A673 (cell line): ENCODE measurements around the gene NEK6. TPM values are rescaled to one million over a fixed set of nuclear protein-coding genes. Genes with fewer than 3 reads are reported as not detected.

Experiments used
- BruUV-seq: library from RNA; stranded (reverse); fragments of 400-500 nt; replicated peaks from 2 replicates; lab custom pipeline; 2021; lab: Mats Ljungman, UMichigan
- CTCF ChIA-PET: fragments of 300-600 bp; sonication (Branson Sonifier 250); formaldehyde crosslinking; loops from one replicate; lab custom pipeline; 2022; ENCODE audit warnings: antibody characterized with exemption; lab: Charles Lee
- POLR2A ChIA-PET: fragments of 300-600 bp; sonication (Branson Sonifier 250); formaldehyde crosslinking; loops from one replicate; lab custom pipeline; 2022; ENCODE audit warnings: antibody characterized with exemption; ENCODE audit not compliant: low non-redundant PET; lab: Charles Lee
- DNase-seq: peaks from one replicate; pipeline ENCODE4 v3.0.0-alpha.2; 2015; ENCODE audit warnings: low spot score
- H3K27ac ChIP-seq: fragments of 200-600 bp; sonication (generic); 2 replicates; pipeline ENCODE4 v1.5.1; 2016; ENCODE audit warnings: mixed run types, low read depth, mild to moderate bottlenecking, mixed read lengths, antibody characterized with exemption, low read length; ENCODE audit not compliant: poor library complexity, severe bottlenecking
- H3K27me3 ChIP-seq: fragments of 200-600 bp; sonication (generic); replicated peaks from 2 replicates; pipeline ENCODE4 v1.6.1; 2017; ENCODE audit warnings: mixed run types, low read depth, mild to moderate bottlenecking, mixed read lengths, antibody characterized with exemption, low read length; ENCODE audit not compliant: insufficient read depth, poor library complexity
- H3K36me3 ChIP-seq: fragments of 200-600 bp; sonication (generic); 2 replicates; pipeline ENCODE4 v1.6.1; 2016; ENCODE audit warnings: mixed run types, mild to moderate bottlenecking, mixed read lengths, antibody characterized with exemption, low read length; ENCODE audit not compliant: insufficient read depth, poor library complexity, severe bottlenecking
- H3K4me1 ChIP-seq: fragments of 200-600 bp; sonication (generic); 2 replicates; pipeline ENCODE4 v1.6.1; 2017; ENCODE audit warnings: mixed run types, mild to moderate bottlenecking, mixed read lengths, antibody characterized with exemption, low read length; ENCODE audit not compliant: insufficient read depth, poor library complexity, severe bottlenecking
- H3K4me3 ChIP-seq: fragments of 200-600 bp; sonication (generic); 2 replicates; pipeline ENCODE4 v1.5.1; 2016; ENCODE audit warnings: low read depth, mixed run types, mild to moderate bottlenecking, mixed read lengths, low read length; ENCODE audit not compliant: poor library complexity, severe bottlenecking
- H3K9me3 ChIP-seq: fragments of 200-600 bp; sonication (generic); 2 replicates; pipeline ENCODE4 v1.6.1; 2016; ENCODE audit warnings: mixed run types, low read depth, mild to moderate bottlenecking, mixed read lengths, antibody characterized with exemption, low read length; ENCODE audit not compliant: poor library complexity, severe bottlenecking
- EZH2 ChIP-seq: fragments of 200-600 bp; sonication (generic); IDR thresholded peaks from 2 replicates; pipeline ENCODE4 v1.6.1; 2017; ENCODE audit warnings: borderline replicate concordance, low read depth, mild to moderate bottlenecking, mixed read lengths, antibody characterized with exemption, low read length; ENCODE audit not compliant: poor library complexity, severe bottlenecking
- intact Hi-C: fragments of 100-400 bp; cut with micrococcal nuclease; formaldehyde crosslinking; loops from one replicate; pipeline ENCODE4 v1.10.0; 2022; ENCODE audit not compliant: unreplicated experiment
- total RNA-seq: library from RNA; stranded (reverse); gene quantifications from 2 replicates; pipeline ENCODE4 v1.2.3, GENCODE V29; 2021
- TF ChIP-seq, protein P1 (sequence below): fragments of 300-800, 200-600 bp; sonication (generic); conservative IDR thresholded peaks from 2 replicates; pipeline ENCODE4 v1.5.1; 2017; ENCODE audit warnings: low read depth, mild to moderate bottlenecking, antibody characterized with exemption, low read length, moderate library complexity, mixed read lengths

The NEK6 gene
- total RNA-seq, 1 experiment from 2014 or later = 23.3 TPM

DNA sequence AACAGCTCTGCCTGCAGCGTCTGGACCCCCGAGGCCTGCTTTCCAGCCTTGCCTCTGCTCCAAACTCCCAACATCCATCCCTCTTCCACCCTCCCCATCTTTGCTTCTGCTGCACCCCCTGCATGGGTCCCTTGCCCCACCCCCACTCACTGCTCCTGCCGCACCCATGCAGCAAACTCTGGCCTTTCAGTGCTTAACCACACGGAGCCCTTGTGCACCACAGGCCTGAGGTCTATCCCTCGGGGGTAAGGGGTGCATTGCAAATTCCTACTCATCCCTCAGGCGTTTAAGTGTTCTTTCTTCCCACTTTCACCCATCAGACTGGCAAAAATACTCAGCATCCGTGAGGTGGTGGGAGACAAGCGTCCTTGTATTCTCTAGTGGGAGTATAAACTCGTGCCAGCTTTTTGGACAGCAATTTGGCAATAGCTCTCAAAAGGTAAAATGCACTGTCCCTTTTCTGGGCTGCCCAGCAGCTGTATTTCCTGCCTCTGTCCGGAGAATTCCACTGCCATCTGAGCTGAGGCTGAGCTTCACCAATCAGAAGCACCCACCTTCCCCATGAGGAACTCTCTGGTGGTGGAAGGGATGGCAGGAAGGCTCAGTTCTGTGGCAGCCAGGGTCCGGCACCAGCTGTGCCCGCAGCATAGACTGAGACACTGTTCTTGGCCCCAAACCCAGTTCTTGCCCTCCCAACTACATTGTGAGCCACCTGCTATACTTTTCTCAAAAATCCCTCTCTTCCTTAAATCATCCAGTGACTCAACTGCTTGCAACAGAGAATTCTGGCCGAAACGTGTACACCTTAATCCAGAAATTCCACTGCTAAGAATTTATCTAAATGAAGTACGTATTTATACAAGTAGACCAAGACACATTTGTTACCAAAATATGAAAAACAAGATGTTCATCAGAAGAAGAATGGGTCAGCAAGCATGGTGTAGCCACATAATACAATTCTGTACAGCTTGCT lies 142.5 kb downstream of the NEK6 start:
- intact Hi-C loops = no loop called here
- TF ChIP-seq, protein P1, sequence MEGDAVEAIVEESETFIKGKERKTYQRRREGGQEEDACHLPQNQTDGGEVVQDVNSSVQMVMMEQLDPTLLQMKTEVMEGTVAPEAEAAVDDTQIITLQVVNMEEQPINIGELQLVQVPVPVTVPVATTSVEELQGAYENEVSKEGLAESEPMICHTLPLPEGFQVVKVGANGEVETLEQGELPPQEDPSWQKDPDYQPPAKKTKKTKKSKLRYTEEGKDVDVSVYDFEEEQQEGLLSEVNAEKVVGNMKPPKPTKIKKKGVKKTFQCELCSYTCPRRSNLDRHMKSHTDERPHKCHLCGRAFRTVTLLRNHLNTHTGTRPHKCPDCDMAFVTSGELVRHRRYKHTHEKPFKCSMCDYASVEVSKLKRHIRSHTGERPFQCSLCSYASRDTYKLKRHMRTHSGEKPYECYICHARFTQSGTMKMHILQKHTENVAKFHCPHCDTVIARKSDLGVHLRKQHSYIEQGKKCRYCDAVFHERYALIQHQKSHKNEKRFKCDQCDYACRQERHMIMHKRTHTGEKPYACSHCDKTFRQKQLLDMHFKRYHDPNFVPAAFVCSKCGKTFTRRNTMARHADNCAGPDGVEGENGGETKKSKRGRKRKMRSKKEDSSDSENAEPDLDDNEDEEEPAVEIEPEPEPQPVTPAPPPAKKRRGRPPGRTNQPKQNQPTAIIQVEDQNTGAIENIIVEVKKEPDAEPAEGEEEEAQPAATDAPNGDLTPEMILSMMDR = no peak
- no peak for TF ChIP-seq EZH2
- CTCF ChIA-PET = no interaction called here
- no peaks in the 10 kb centered on the region for H3K27me3 ChIP-seq
- H3K4me1 ChIP-seq = peaks cover 7% of the 10 kb centered on the region
- H3K4me3 ChIP-seq = no peak overlapping the region
- H3K27ac ChIP-seq = no peak overlapping the region
- BruUV-seq = no TSS peak
- H3K36me3 ChIP-seq = peaks cover 49% of the 10 kb centered on the region
- POLR2A ChIA-PET = no interaction called here
- H3K9me3 ChIP-seq = no peaks in the 10 kb centered on the region
- DNase-seq = no peak

Other genes with a start within 250 kb of the NEK6 start
- 0.17 and 0.26 TPM in 2 replicates for gene LHX2, start 246.2 kb upstream of the NEK6 start, total RNA-seq
- gene PSMB7, start 157.5 kb downstream of the NEK6 start, total RNA-seq = 355 and 380 TPM in 2 replicates
- gene ADGRD2, start 192.5 kb downstream of the NEK6 start, total RNA-seq = not detected in 2 replicates
- not detected in 2 replicates for gene NR5A1, start 249.4 kb downstream of the NEK6 start, total RNA-seq